CD4-positive, alpha-beta T cell (primary cell): Measurements from ENCODE around the gene ACHE. TPM values are rescaled to one million over a fixed set of nuclear protein-coding genes. Genes with fewer than 3 reads are reported as not detected.
A peak's percentile ranks its signal among the peaks of the same experiment; 100 is the strongest.

Experiments
- ATAC-seq: fragments of 200-7000 bp; cut with Tn5 transposase; one replicate; pipeline ENCODE4 v1.10.0; 2022; ENCODE audit warnings: mild to moderate bottlenecking; ENCODE audit not compliant: poor library complexity
- CTCF ChIA-PET: fragments of 350-600 bp; sonication (Branson Sonifier 250); formaldehyde crosslinking; loops from one replicate; lab custom pipeline; 2021; ENCODE audit warnings: antibody characterized with exemption, inconsistent platforms; lab: Charles Lee
- POLR2A ChIA-PET: fragments of 350-600 bp; sonication (Branson Sonifier 250); formaldehyde crosslinking; loops from one replicate; lab custom pipeline; 2021; ENCODE audit warnings: antibody characterized with exemption, inconsistent platforms; lab: Charles Lee
- DNase-seq, 14 experiments: peaks; one replicate each; pipeline ENCODE4 v3.0.0-alpha.2; 2013 to 2020; ENCODE audit warnings: mixed read lengths in 2 of 14
- H3K27ac ChIP-seq, 2 donors: one replicate each; pipeline versions ENCODE4 v1.5.1 to v1.7.0; 2013; ENCODE audit warnings: low read length in 2 of 2, low read depth in 1 of 2, mild to moderate bottlenecking in 1 of 2
- H3K27me3 ChIP-seq, 2 experiments: 1 replicate in 1 of 2; 2 replicates in 1 of 2; pipeline versions ENCODE4 v1.6.1 to v1.7.0; 2013; ENCODE audit warnings: low read length in 2 of 2, control low read depth in 1 of 2, mild to moderate bottlenecking in 1 of 2, moderate library complexity in 1 of 2; ENCODE audit not compliant: insufficient read depth in 2 of 2, control insufficient read depth in 1 of 2
- H3K36me3 ChIP-seq: one replicate; pipeline ENCODE4 v1.6.1; 2013; ENCODE audit warnings: low read length, control low read depth; ENCODE audit not compliant: insufficient read depth
- H3K4me1 ChIP-seq: one replicate; pipeline ENCODE4 v1.6.1; 2013; ENCODE audit warnings: low read length, control low read depth; ENCODE audit not compliant: insufficient read depth
- H3K4me3 ChIP-seq: one replicate; pipeline ENCODE4 v1.5.1; 2013; ENCODE audit warnings: mild to moderate bottlenecking, low read length, moderate library complexity
- H3K9me3 ChIP-seq, 2 experiments: 1 replicate in 1 of 2; 2 replicates in 1 of 2; pipeline versions ENCODE4 v1.6.1 to v1.7.0; 2013; ENCODE audit warnings: low read length in 2 of 2, mild to moderate bottlenecking in 2 of 2, control low read depth in 1 of 2, moderate library complexity in 1 of 2; ENCODE audit not compliant: control insufficient read depth in 1 of 2, insufficient read depth in 1 of 2
- H3K27ac Mint-ChIP-seq: one replicate; pipeline ENCODE4 v1.8.0; 2020; ENCODE audit warnings: mixed read lengths
- H3K27me3 Mint-ChIP-seq: one replicate; pipeline ENCODE4 v1.8.0; 2021; ENCODE audit warnings: mixed read lengths
- H3K36me3 Mint-ChIP-seq: one replicate; pipeline ENCODE4 v1.8.0; 2021; ENCODE audit warnings: low read depth, mixed read lengths
- H3K4me1 Mint-ChIP-seq: one replicate; pipeline ENCODE4 v1.8.0; 2021; ENCODE audit warnings: low read depth, mixed read lengths
- H3K4me3 Mint-ChIP-seq: one replicate; pipeline ENCODE4 v1.8.0; 2020; ENCODE audit warnings: mild to moderate bottlenecking, mixed read lengths
- H3K9me3 Mint-ChIP-seq: one replicate; pipeline ENCODE4 v1.8.0; 2020; ENCODE audit warnings: mixed read lengths
- CTCF ChIP-seq: fragments of 200-600 bp; IDR thresholded peaks from one replicate; pipeline ENCODE4 v1.8.0; 2022; ENCODE audit warnings: antibody characterized with exemption, mild to moderate bottlenecking
- intact Hi-C, 2 experiments: fragments of 100-400 bp; cut with DNase I in 1 of 2; cut with micrococcal nuclease in 1 of 2; formaldehyde crosslinking; loops; one replicate each; pipeline versions ENCODE4 v1.15.1 to v1.9.0; 2023 to 2025; cut with DNase I, micrococcal nuclease
- total RNA-seq, 174 experiments: library from RNA in 2 of 174; stranded (reverse) in 2 of 174; gene quantifications; one replicate each; pipeline ENCODE4 v1.2.3 and lab custom pipeline; 2021 to 2026

ACHE gene
- total RNA-seq, 2 experiments from 2014 or later, result 0.14 to 0.22 TPM

GRCh38 chr7:100880645-100881044 lies 15.0 kb downstream of the ACHE start:
- no peaks in the 10 kb centered on the region for H3K9me3 Mint-ChIP-seq
- DNase-seq (no peak), ATAC-seq (no peak)
- Histone ChIP-seq H3K4me1 (peaks cover 49% of the 10 kb centered on the region), H3K9me3 (no peaks in the 10 kb centered on the region), H3K27ac (no peak overlapping the region), H3K27me3 (no peaks in the 10 kb centered on the region), H3K36me3 (peaks cover 67% of the 10 kb centered on the region), H3K4me3 (no peak overlapping the region)
- H3K4me3 Mint-ChIP-seq, result no peak overlapping the region
- no peaks in the 10 kb centered on the region for H3K27me3 Mint-ChIP-seq
- ChIA-PET CTCF (no interaction called here), POLR2A (no interaction called here)
- peaks cover 91% of the 10 kb centered on the region for H3K36me3 Mint-ChIP-seq
- H3K27ac Mint-ChIP-seq, result peak overlapping the region; percentile 17
- no peak for TF ChIP-seq CTCF
- H3K4me1 Mint-ChIP-seq, result peaks cover 58% of the 10 kb centered on the region
- intact Hi-C loops, result no loop called here

- TF ChIP-seq CTCF, result no peak
- Mint-ChIP-seq H3K27me3 (no peaks in the 10 kb centered on the region), H3K4me3 (no peak overlapping the region), H3K9me3 (no peaks in the 10 kb centered on the region), H3K36me3 (peaks cover 91% of the 10 kb centered on the region), H3K4me1 (peaks cover 59% of the 10 kb centered on the region), H3K27ac (peak overlapping the region; percentile 42)
- Histone ChIP-seq H3K27ac (no peak overlapping the region), H3K4me3 (no peak overlapping the region), H3K4me1 (peaks cover 46% of the 10 kb centered on the region), H3K9me3 (no peaks in the 10 kb centered on the region), H3K27me3 (no peaks in the 10 kb centered on the region), H3K36me3 (peaks cover 58% of the 10 kb centered on the region)
- DNase-seq (no peak), ATAC-seq (no peak)
- ChIA-PET CTCF (no interaction called here), POLR2A (no interaction called here)
- intact Hi-C loops, result loop anchor here in 1 of 2 experiments (5.0 kb wide), 1 partner anchor 363 kb away; no protein-coding TSS in a partner anchor
Observed at GRCh38 chr7:100879685-100880261, 15.9 kb downstream of the ACHE start.

- peaks cover 56% of the 10 kb centered on the region for H3K4me1 ChIP-seq
- ATAC-seq (no peak), DNase-seq (no peak)
- no peak for TF ChIP-seq CTCF
- Mint-ChIP-seq H3K4me3 (peak overlapping the region; percentile 63), H3K36me3 (peaks cover 89% of the 10 kb centered on the region), H3K27ac (peak overlapping the region; percentile 13), H3K9me3 (no peaks in the 10 kb centered on the region), H3K4me1 (peaks cover 58% of the 10 kb centered on the region), H3K27me3 (no peaks in the 10 kb centered on the region)
- intact Hi-C loops, result loop anchor here in 1 of 2 experiments (5.0 kb wide), 1 partner anchor 364 kb away; no protein-coding TSS in a partner anchor
- H3K27ac ChIP-seq, result no peak overlapping the region
- CTCF ChIA-PET, result no interaction called here
- H3K36me3 ChIP-seq, result peaks cover 47% of the 10 kb centered on the region
- no peaks in the 10 kb centered on the region for H3K27me3 ChIP-seq
- no peaks in the 10 kb centered on the region for H3K9me3 ChIP-seq
- POLR2A ChIA-PET, result interaction anchor here (4.2 kb wide), 1 partner anchor 9 kb away, joined by 206 read pairs; the partner anchor contains the start of gene UFSP1
- no peak overlapping the region for H3K4me3 ChIP-seq
Observed at GRCh38 chr7:100878685-100879084, 17.0 kb downstream of the ACHE start.
